ENCODE results near the gene YOD1. TPM values are rescaled to one million over a fixed set of nuclear protein-coding genes. Genes with fewer than 3 reads are reported as not detected.

The YOD1 gene
- total and polyA plus RNA-seq, 8 donors: 7.3 to 15.0 (median 13.0) TPM

- DNase-seq (peak in 2 of 4 donors; percentile 50 to 54), ATAC-seq (peak; percentile 87)
- Histone ChIP-seq H3K36me3 (peaks cover 0 to 14% of the 10 kb centered on the region in 2 donors), H3K4me3 (no peak overlapping the region), H3K27me3 (no peaks in the 10 kb centered on the region), H3K9me3 (no peaks in the 10 kb centered on the region), H3K27ac (no peak overlapping the region), H3K4me1 (peaks cover 0 to 26% of the 10 kb centered on the region in 2 donors)
- TF ChIP-seq CTCF (IDR thresholded peaks at IDR 0.05): peak; percentile 41 to 66
- intact Hi-C loops (cut with DNase I): loop anchor here in 1 of 2 donors (10.0 kb wide), 1 partner anchor 320 kb away; no protein-coding TSS in a partner anchor
These were observed 33.7 kb upstream of the YOD1 start for GRCh38 chr1:207084701-207085180.

- DNase-seq (no peak), ATAC-seq (peak; percentile 10)
- Histone ChIP-seq H3K4me3 (no peak overlapping the region), H3K27me3 (no peaks in the 10 kb centered on the region), H3K4me1 (peaks cover 0 to 31% of the 10 kb centered on the region in 2 donors), H3K27ac (no peak overlapping the region), H3K9me3 (no peaks in the 10 kb centered on the region), H3K36me3 (peaks cover 0 to 19% of the 10 kb centered on the region in 2 donors)
- no peak for TF ChIP-seq CTCF (IDR thresholded peaks at IDR 0.05)
- intact Hi-C loops (cut with DNase I): loop anchor here in 1 of 2 donors (10.0 kb wide), 1 partner anchor 321 kb away; no protein-coding TSS in a partner anchor
These were observed 33.2 kb upstream of the YOD1 start for GRCh38 chr1:207084232-207084631.

GRCh38 chr1:207081806-207082205 lies 30.8 kb upstream of the YOD1 start:
- H3K36me3 ChIP-seq: peaks cover 0 to 24% of the 10 kb centered on the region in 2 donors
- H3K27ac ChIP-seq: no peak overlapping the region
- no peaks in the 10 kb centered on the region for H3K27me3 ChIP-seq
- H3K4me3 ChIP-seq: no peak overlapping the region
- peaks cover 0 to 42% of the 10 kb centered on the region in 2 donors for H3K4me1 ChIP-seq
- TF ChIP-seq CTCF (IDR thresholded peaks at IDR 0.05): no peak
- ATAC-seq: no peak
- DNase-seq: no peak
- H3K9me3 ChIP-seq: no peaks in the 10 kb centered on the region
- intact Hi-C loops (cut with DNase I): loop anchor here in 1 of 2 donors (10.0 kb wide), 1 partner anchor 323 kb away; no protein-coding TSS in a partner anchor

GRCh38 chr1:207081088-207081487 lies 30.1 kb upstream of the YOD1 start:
- Histone ChIP-seq H3K9me3 (no peaks in the 10 kb centered on the region), H3K4me1 (peaks cover 0 to 44% of the 10 kb centered on the region in 2 donors), H3K27me3 (no peaks in the 10 kb centered on the region), H3K36me3 (peaks cover 0 to 28% of the 10 kb centered on the region in 2 donors), H3K4me3 (no peak overlapping the region), H3K27ac (no peak overlapping the region)
- ATAC-seq (no peak), DNase-seq (no peak)
- intact Hi-C loops (cut with DNase I): loop anchor here in 1 of 2 donors (10.0 kb wide), 1 partner anchor 324 kb away; no protein-coding TSS in a partner anchor
- no peak for TF ChIP-seq CTCF (IDR thresholded peaks at IDR 0.05)

- intact Hi-C loops (cut with DNase I): loop anchor here in 1 of 2 donors (10.0 kb wide), 1 partner anchor 325 kb away; no protein-coding TSS in a partner anchor
- H3K4me3 ChIP-seq: no peak overlapping the region
- H3K36me3 ChIP-seq: peaks cover 0 to 28% of the 10 kb centered on the region in 2 donors
- ATAC-seq (peak; percentile 41), DNase-seq (no peak)
- H3K4me1 ChIP-seq: peaks cover 0 to 34% of the 10 kb centered on the region in 2 donors
- H3K27ac ChIP-seq: no peak overlapping the region
- TF ChIP-seq CTCF (IDR thresholded peaks at IDR 0.05): no peak
- no peaks in the 10 kb centered on the region for H3K9me3 ChIP-seq
- H3K27me3 ChIP-seq: no peaks in the 10 kb centered on the region
These were observed 28.8 kb upstream of the YOD1 start for GRCh38 chr1:207079706-207080241.
